Measurements from ENCODE around the gene RTTN. TPM values are rescaled to one million over a fixed set of nuclear protein-coding genes. Genes with fewer than 3 reads are reported as not detected.

The RTTN gene
- total RNA-seq, 1 experiment from 2014 or later: 16.9 TPM

DNA sequence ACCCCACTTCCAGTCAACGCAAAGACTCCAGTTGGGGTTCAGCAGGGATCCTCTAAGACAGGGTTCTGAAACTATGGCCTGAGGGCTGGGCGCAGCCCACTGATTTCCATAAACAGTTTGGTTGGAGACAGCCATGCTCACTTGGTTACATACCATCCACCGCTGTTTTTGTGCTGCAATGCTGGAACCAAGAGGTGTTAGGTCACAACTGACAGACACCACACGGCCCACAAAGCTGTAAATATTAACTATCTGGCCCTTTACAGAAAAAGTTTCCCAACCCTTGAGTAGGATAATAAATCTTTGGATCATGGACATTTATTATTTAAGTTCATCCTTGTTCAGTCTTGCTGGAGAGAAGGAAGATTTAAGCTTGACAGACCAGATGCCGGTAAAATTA lies 249.4 kb downstream of the RTTN start:
- Histone ChIP-seq H3K9me3 (ENCODE audit: control insufficient read depth, insufficient read depth, low read depth, low read length) (no peaks in the 10 kb centered on the region), H3K27me3 (ENCODE audit: control insufficient read depth, insufficient read depth, low read length) (no peaks in the 10 kb centered on the region), H3K4me3 (ENCODE audit: low read depth in 2 of 2, low read length in 2 of 2) (no peak overlapping the region), H3K4me1 (ENCODE audit: control insufficient read depth, insufficient read depth, low read length) (no peaks in the 10 kb centered on the region), H3K27ac (ENCODE audit: low read length) (no peak overlapping the region), H3K36me3 (ENCODE audit: control insufficient read depth, insufficient read depth, low read length) (no peaks in the 10 kb centered on the region)
- no peak for ATAC-seq
- intact Hi-C loops (cut with micrococcal nuclease; ENCODE audit: unreplicated experiment) (no loop called here), in situ Hi-C loops (cut with HindIII; ENCODE audit: low pct_unique_long_range_greater_than_20kb, low sequenced_read_pairs) (no loop called here)
- POLR2A ChIA-PET: no interaction called here
- no peak for DNase-seq (ENCODE audit: low read depth, low spot score)
- BruUV-seq (replicated peaks): no TSS peak
- TF ChIP-seq, protein P1, sequence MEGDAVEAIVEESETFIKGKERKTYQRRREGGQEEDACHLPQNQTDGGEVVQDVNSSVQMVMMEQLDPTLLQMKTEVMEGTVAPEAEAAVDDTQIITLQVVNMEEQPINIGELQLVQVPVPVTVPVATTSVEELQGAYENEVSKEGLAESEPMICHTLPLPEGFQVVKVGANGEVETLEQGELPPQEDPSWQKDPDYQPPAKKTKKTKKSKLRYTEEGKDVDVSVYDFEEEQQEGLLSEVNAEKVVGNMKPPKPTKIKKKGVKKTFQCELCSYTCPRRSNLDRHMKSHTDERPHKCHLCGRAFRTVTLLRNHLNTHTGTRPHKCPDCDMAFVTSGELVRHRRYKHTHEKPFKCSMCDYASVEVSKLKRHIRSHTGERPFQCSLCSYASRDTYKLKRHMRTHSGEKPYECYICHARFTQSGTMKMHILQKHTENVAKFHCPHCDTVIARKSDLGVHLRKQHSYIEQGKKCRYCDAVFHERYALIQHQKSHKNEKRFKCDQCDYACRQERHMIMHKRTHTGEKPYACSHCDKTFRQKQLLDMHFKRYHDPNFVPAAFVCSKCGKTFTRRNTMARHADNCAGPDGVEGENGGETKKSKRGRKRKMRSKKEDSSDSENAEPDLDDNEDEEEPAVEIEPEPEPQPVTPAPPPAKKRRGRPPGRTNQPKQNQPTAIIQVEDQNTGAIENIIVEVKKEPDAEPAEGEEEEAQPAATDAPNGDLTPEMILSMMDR (IDR thresholded peaks at IDR 0.05): no peak
- TF ChIP-seq TCF7L2 (IDR thresholded peaks at IDR 0.05; ENCODE audit: low read depth, low read length): no peak
- TF ChIP-seq POLR2AphosphoS5 (IDR thresholded peaks at IDR 0.05; ENCODE audit: low read depth, low read length): no peak
- no peak for TF ChIP-seq SIN3A (IDR thresholded peaks at IDR 0.05; ENCODE audit: borderline replicate concordance, insufficient read depth, low read depth, low read length)
- TF ChIP-seq, protein P2, sequence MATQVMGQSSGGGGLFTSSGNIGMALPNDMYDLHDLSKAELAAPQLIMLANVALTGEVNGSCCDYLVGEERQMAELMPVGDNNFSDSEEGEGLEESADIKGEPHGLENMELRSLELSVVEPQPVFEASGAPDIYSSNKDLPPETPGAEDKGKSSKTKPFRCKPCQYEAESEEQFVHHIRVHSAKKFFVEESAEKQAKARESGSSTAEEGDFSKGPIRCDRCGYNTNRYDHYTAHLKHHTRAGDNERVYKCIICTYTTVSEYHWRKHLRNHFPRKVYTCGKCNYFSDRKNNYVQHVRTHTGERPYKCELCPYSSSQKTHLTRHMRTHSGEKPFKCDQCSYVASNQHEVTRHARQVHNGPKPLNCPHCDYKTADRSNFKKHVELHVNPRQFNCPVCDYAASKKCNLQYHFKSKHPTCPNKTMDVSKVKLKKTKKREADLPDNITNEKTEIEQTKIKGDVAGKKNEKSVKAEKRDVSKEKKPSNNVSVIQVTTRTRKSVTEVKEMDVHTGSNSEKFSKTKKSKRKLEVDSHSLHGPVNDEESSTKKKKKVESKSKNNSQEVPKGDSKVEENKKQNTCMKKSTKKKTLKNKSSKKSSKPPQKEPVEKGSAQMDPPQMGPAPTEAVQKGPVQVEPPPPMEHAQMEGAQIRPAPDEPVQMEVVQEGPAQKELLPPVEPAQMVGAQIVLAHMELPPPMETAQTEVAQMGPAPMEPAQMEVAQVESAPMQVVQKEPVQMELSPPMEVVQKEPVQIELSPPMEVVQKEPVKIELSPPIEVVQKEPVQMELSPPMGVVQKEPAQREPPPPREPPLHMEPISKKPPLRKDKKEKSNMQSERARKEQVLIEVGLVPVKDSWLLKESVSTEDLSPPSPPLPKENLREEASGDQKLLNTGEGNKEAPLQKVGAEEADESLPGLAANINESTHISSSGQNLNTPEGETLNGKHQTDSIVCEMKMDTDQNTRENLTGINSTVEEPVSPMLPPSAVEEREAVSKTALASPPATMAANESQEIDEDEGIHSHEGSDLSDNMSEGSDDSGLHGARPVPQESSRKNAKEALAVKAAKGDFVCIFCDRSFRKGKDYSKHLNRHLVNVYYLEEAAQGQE (IDR thresholded peaks at IDR 0.05; ENCODE audit: insufficient read depth in 1 of 2, low read depth in 2 of 2, low read length in 1 of 2): no peak
- CTCF ChIA-PET: no interaction called here

DNA sequence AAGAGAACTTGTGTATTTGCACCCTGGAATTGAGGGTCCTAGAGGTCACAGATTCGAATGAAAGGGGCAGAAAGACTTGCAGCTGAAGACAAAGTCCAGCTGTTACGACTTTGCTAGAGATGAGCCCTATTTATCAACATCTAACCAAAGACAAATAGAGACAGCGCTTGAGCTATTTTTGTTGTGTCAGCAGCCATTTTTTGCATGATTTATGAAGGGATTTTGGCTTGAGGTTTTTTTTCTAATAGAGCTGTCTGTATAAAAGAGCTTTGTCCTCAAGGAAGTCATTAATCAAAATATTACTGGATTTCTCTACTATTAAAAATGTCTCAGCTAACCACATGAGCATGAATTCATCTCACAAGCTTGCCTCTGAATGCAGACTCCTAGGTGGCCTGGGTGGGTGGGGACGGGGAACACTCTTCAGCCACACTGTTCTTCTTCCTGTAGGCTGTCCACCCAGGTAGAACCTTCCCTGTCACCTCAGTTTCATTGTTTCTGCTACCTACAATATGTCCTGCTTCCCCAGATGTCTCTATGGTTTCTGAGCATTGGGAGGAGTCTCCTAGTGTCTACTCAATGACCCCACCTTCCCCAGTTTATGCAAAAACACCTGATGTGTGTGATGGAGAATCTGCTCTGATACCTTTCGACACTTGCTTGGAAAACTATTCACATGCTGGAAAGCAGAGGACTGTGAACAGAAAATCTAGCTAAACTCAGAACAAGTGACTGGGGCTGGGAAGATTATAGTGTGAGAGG lies 250.6 kb downstream of the RTTN start:
- Histone ChIP-seq H3K27me3 (ENCODE audit: control insufficient read depth, insufficient read depth, low read length) (no peaks in the 10 kb centered on the region), H3K4me3 (ENCODE audit: low read depth in 2 of 2, low read length in 2 of 2) (no peak overlapping the region), H3K36me3 (ENCODE audit: control insufficient read depth, insufficient read depth, low read length) (no peaks in the 10 kb centered on the region), H3K9me3 (ENCODE audit: control insufficient read depth, insufficient read depth, low read depth, low read length) (no peaks in the 10 kb centered on the region), H3K4me1 (ENCODE audit: control insufficient read depth, insufficient read depth, low read length) (no peaks in the 10 kb centered on the region), H3K27ac (ENCODE audit: low read length) (no peak overlapping the region)
- BruUV-seq (replicated peaks): no TSS peak
- CTCF ChIA-PET: no interaction called here
- no peak for DNase-seq (ENCODE audit: low read depth, low spot score)
- TF ChIP-seq, protein P1 (IDR thresholded peaks at IDR 0.05): no peak
- TF ChIP-seq TCF7L2 (IDR thresholded peaks at IDR 0.05; ENCODE audit: low read depth, low read length) (no peak), POLR2AphosphoS5 (IDR thresholded peaks at IDR 0.05; ENCODE audit: low read depth, low read length) (no peak), SIN3A (IDR thresholded peaks at IDR 0.05; ENCODE audit: borderline replicate concordance, insufficient read depth, low read depth, low read length) (no peak)
- TF ChIP-seq, protein P2 (IDR thresholded peaks at IDR 0.05; ENCODE audit: insufficient read depth in 1 of 2, low read depth in 2 of 2, low read length in 1 of 2): no peak
- no peak for ATAC-seq
- in situ Hi-C loops (cut with HindIII; ENCODE audit: low pct_unique_long_range_greater_than_20kb, low sequenced_read_pairs) (no loop called here), intact Hi-C loops (cut with micrococcal nuclease; ENCODE audit: unreplicated experiment) (no loop called here)
- POLR2A ChIA-PET: interaction anchor here (0.5 kb wide), 1 partner anchor 118 kb away, joined by 7 read pairs; no protein-coding TSS in a partner anchor
